GM19239 (cell line): ENCODE measurements around the gene PRSS27.

Source experiments
- DNase-seq: peaks from one replicate; pipeline ENCODE4 v3.0.0; 2011; ENCODE audit warnings: low spot score; ENCODE audit not compliant: insufficient read length
- FAIRE-seq: peaks from 2 replicates; lab custom pipeline; 2011; peaks lifted over from hg19 to GRCh38; lab: Jason Lieb, UNC

The PRSS27 gene

GRCh38 chr16:2720064-2720457 lies at the start of gene PRSS27:
TSS of gene PRSS27 (minus strand) at chr16:2720224. CDS start at chr16:2720160, 64 bp downstream.
- FAIRE-seq (no peak), DNase-seq (no peak)

- DNase-seq = no peak
- FAIRE-seq = no peak
These were observed 49.6 kb upstream of the PRSS27 start for GRCh38 chr16:2769675-2770056.

GRCh38 chr16:2769100-2769529 lies 49.1 kb upstream of the PRSS27 start:
- DNase-seq = no peak

GRCh38 chr16:2768403-2769089 lies 48.5 kb upstream of the PRSS27 start:
- DNase-seq = no peak
- FAIRE-seq = no peak

More at GRCh38 chr16:2769100-2769529, 49.1 kb upstream of the PRSS27 start:
- FAIRE-seq = no peak

DNA sequence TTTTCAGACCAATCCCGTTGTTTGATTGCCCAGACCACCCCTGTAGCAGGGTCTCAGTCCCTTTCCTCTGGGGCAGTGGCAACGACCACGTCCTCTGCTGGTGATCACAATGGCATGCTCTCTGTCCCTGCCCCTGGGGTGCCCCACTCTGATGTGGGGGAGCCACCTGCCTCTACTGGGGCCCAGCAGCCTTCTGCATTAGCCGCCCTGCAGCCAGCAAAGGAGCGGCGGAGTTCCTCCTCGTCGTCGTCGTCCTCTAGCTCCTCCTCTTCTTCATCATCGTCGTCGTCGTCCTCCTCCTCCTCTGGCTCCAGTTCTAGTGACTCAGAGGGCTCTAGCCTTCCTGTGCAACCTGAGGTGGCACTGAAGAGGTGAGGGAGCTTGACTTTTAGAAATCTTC lies 47.9 kb upstream of the PRSS27 start:
- FAIRE-seq (no peak), DNase-seq (no peak)

DNA sequence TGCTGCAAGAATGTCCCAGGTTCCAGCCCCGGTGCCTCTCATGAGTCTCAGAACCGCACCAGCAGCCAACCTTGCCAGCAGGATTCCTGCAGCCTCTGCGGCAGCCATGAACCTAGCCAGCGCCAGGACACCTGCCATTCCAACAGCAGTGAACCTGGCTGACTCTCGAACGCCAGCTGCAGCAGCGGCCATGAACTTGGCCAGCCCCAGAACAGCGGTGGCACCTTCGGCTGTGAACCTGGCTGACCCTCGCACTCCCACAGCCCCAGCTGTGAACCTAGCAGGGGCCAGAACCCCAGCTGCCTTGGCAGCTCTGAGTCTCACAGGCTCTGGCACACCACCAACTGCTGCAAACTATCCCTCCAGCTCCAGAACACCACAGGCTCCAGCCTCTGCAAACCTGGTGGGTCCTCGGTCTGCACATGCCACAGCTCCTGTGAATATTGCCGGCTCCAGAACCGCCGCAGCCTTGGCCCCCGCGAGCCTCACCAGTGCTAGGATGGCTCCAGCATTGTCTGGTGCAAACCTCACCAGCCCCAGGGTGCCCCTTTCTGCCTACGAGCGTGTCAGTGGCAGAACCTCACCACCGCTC lies 47.2 kb upstream of the PRSS27 start:
- FAIRE-seq (no peak), DNase-seq (no peak)

DNA sequence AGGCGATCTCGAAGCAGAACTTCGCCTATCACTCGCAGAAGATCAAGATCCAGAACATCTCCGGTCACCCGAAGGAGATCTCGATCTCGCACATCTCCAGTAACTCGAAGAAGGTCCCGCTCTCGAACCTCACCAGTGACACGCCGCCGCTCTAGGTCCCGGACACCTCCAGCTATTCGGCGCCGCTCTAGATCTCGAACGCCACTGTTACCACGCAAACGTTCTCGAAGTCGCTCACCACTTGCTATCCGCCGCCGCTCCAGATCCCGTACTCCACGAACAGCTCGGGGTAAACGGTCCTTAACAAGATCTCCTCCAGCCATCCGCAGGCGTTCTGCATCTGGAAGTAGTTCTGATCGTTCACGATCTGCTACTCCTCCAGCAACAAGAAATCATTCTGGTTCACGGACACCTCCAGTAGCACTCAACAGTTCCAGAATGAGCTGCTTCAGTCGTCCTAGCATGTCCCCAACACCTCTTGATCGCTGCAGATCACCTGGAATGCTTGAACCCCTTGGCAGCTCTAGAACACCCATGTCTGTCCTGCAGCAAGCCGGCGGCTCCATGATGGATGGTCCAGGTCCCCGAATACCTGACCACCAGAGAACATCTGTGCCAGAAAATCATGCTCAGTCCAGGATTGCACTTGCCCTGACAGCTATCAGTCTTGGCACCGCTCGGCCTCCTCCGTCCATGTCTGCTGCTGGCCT lies 46.6 kb upstream of the PRSS27 start:
- FAIRE-seq (no peak), DNase-seq (no peak)

DNA sequence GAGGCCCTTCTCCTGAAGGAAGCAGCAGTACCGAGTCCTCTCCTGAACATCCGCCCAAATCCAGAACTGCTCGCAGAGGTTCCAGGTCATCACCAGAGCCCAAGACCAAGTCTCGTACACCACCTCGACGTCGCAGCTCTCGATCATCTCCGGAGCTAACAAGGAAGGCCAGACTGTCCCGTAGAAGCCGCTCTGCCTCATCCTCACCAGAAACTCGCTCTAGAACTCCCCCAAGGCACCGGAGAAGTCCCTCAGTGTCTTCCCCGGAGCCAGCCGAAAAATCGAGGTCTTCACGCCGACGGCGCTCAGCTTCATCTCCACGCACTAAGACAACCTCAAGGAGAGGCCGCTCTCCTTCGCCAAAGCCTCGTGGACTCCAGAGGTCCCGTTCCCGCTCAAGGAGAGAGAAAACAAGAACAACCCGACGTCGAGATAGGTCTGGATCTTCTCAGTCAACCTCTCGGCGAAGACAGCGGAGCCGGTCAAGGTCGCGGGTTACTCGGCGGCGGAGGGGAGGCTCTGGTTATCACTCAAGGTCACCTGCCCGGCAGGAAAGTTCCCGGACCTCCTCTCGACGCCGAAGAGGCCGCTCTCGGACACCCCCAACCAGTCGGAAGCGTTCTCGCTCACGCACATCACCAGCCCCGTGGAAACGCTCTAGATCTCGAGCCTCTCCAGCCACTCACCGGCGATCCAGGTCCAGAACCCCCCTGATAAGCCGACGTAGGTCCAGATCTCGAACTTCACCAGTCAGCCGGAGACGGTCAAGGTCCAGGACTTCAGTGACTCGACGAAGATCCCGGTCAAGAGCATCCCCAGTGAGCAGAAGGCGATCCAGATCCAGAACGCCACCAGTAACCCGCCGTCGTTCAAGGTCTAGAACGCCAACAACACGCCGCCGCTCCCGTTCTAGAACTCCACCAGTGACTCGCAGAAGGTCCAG lies 45.7 kb upstream of the PRSS27 start:
- FAIRE-seq (no peak), DNase-seq (no peak)

DNA sequence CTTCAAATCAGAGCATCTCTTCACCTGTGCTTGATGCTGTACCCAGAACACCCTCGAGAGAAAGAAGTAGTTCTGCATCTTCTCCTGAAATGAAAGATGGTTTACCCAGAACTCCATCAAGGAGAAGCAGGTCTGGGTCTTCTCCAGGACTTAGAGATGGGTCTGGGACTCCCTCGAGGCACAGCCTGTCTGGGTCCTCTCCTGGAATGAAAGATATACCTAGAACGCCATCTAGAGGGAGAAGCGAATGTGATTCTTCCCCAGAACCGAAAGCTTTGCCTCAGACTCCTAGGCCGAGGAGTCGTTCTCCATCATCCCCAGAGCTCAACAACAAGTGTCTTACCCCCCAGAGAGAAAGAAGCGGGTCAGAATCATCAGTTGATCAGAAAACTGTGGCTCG lies 44.7 kb upstream of the PRSS27 start:
- DNase-seq (no peak), FAIRE-seq (no peak)

GRCh38 chr16:2763173-2763572 lies 43.1 kb upstream of the PRSS27 start:
- no peak for DNase-seq
- no peak for FAIRE-seq

GRCh38 chr16:2762711-2763110 lies 42.7 kb upstream of the PRSS27 start:
- FAIRE-seq (no peak), DNase-seq (no peak)

DNA sequence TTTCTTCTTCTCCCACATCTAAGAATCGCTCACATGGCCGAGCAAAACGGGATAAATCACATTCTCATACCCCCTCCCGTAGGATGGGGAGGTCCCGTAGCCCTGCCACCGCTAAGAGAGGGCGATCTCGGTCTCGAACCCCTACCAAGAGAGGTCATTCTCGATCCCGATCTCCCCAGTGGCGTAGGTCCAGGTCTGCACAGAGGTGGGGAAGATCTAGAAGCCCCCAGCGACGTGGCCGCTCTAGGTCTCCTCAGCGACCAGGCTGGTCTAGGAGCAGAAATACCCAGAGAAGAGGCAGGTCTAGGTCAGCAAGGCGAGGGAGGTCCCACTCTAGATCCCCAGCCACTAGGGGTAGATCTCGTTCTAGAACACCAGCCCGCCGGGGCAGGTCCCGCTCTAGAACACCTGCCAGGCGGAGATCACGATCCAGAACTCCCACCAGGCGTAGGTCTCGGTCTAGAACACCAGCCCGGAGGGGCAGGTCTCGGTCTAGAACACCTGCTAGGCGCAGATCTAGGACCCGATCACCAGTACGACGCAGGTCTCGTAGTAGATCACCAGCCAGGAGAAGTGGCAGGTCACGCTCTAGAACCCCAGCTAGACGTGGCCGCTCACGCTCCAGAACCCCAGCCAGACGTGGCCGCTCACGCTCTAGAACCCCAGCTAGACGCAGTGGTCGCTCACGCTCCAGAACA lies 42.0 kb upstream of the PRSS27 start:
- no peak for FAIRE-seq

GRCh38 chr16:2761472-2761871 lies 41.4 kb upstream of the PRSS27 start:
- DNase-seq = no peak
- FAIRE-seq = no peak

More for the DNA sequence above, 42.0 kb upstream of the PRSS27 start:
- no peak for DNase-seq

- no peak for FAIRE-seq
- no peak for DNase-seq
These were observed 37.3 kb upstream of the PRSS27 start for GRCh38 chr16:2757344-2757743.

DNA sequence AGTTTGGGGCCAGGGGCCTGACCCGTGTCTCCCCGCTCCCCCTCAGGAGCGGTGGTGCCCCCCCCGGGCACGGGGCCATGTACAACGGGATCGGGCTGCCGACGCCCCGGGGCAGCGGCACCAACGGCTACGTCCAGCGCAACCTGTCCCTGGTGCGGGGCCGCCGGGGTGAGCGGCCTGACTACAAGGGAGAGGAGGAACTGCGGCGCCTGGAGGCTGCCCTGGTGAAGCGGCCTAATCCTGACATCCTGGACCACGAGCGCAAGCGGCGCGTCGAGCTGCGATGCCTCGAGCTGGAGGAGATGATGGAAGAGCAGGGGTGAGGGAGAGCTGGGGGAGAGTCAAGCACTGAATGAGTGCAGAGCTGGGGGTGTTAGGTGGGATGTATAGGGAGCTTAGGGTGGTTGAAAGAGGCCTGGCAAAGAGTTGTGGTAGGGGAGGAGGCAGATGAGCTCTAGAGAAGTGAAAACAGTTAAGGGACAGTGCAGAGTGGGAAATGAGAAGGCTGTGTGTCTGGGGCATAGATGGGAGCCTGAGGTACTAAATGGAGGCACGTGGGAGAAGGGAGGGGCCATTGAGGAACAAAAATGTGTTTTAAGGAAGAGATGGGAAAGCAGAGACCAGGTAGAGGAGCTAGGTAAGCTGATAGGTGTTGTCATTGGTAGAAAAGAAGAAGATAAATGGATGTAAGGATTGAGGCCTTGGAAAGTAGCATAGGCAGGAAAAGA lies 36.4 kb upstream of the PRSS27 start:
- DNase-seq = no peak
- no peak for FAIRE-seq

- FAIRE-seq (no peak), DNase-seq (no peak)
These were observed 35.1 kb upstream of the PRSS27 start for GRCh38 chr16:2755158-2755557.

- FAIRE-seq = peak; percentile 14
- DNase-seq = no peak
These were observed 33.7 kb upstream of the PRSS27 start for GRCh38 chr16:2753733-2754020.

DNA sequence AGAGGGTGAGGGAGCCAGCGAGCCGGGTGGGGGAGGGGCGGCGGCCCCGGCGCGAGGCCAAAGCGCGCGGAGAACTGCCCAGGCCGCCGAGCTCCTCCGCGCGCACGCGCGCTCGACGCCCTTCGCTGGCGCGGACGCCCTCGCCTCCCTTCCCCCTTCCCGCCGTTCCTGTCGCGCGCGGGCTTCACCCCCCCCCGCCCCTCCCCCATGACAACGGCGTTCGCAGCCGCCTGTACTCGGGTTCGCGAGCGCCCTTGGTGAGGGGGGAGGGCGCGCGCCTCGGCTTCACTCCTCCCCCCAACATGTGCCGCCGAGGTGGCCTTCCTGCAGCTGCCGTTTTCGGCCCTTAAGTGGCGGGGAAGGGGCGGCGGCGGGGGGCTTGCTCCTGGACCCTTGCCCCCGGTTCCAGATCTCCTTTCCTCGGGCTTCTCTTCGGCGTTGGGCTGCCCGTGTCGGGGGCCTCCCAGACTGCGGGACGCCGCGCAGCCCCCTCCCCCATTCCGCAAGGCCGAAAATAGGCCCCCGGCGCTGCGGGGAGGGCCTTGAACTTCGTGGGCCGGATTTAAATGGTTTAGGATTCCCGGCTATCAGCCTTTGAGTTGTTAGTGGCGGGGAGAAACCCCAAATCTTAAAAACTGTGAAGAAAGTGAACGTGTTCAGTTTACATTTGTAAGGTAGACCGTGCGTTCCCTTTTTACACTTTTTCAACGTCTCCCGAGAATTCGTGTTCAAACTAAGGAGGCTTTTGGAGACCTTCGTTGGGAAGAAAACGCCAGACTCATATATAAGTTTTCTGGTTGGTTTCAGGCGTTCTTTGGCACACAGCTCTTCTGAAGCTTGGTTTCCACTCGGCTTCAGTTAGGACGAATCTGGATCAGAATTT lies 33.1 kb upstream of the PRSS27 start:
- no peak for FAIRE-seq
- DNase-seq = peak; percentile 71
